Loucy (cell line): Measurements from ENCODE around the gene CACNA2D3.

Experiments
- H2AFZ ChIP-seq: fragments of 200-600 bp; sonication (generic); 2 replicates; pipeline ENCODE4 v1.6.0; 2016; ENCODE audit warnings: antibody characterized with exemption, mild to moderate bottlenecking, low read length, moderate library complexity
- H3F3A ChIP-seq: fragments of 200-600 bp; 2 replicates; pipeline ENCODE4 v1.6.0; 2016; ENCODE audit warnings: antibody characterized with exemption, low read depth, mild to moderate bottlenecking
- H3K27me3 ChIP-seq: fragments of 200-600 bp; sonication (generic); 2 replicates; pipeline ENCODE4 v1.6.1; 2014; ENCODE audit warnings: low read length, mild to moderate bottlenecking; ENCODE audit not compliant: insufficient read depth, poor library complexity, severe bottlenecking
- H3K36me3 ChIP-seq: fragments of 200-600 bp; sonication (generic); 2 replicates; pipeline ENCODE4 v1.6.1; 2016; ENCODE audit warnings: low read length; ENCODE audit not compliant: insufficient read depth
- H3K4me1 ChIP-seq: fragments of 200-600 bp; sonication (generic); 2 replicates; pipeline ENCODE4 v1.5.1; 2014; ENCODE audit warnings: low read length, mild to moderate bottlenecking; ENCODE audit not compliant: insufficient read depth, poor library complexity, severe bottlenecking
- H3K4me2 ChIP-seq: fragments of 200-600 bp; sonication (generic); 2 replicates; pipeline ENCODE4 v1.6.0; 2014; ENCODE audit warnings: antibody characterized with exemption, low read length, low read depth, mild to moderate bottlenecking; ENCODE audit not compliant: poor library complexity, severe bottlenecking
- H3K4me3 ChIP-seq: fragments of 200-600 bp; sonication (generic); 2 replicates; pipeline ENCODE4 v1.5.1; 2014; ENCODE audit warnings: low read length, mild to moderate bottlenecking, mixed read lengths; ENCODE audit not compliant: poor library complexity, severe bottlenecking
- H3K79me2 ChIP-seq: fragments of 200-600 bp; sonication (generic); 2 replicates; pipeline ENCODE4 v1.6.1; 2014; ENCODE audit warnings: low read length; ENCODE audit not compliant: insufficient read depth
- H3K9ac ChIP-seq: fragments of 200-600 bp; sonication (generic); 2 replicates; pipeline ENCODE4 v1.6.0; 2014; ENCODE audit warnings: mild to moderate bottlenecking, low read depth, low read length, moderate library complexity; ENCODE audit not compliant: poor library complexity, severe bottlenecking
- H3K9me2 ChIP-seq: fragments of 200-600 bp; sonication (generic); replicated peaks from 2 replicates; pipeline ENCODE4 v1.6.1; 2016; ENCODE audit warnings: low read depth, low read length, mixed read lengths
- H3K9me3 ChIP-seq: fragments of 200-600 bp; sonication (generic); 2 replicates; pipeline ENCODE4 v1.6.1; 2014; ENCODE audit warnings: mild to moderate bottlenecking, antibody characterized with exemption, low read length, low read depth; ENCODE audit not compliant: insufficient read depth
- H4K20me1 ChIP-seq: fragments of 200-600 bp; sonication (generic); 2 replicates; pipeline ENCODE4 v1.6.0; 2014; ENCODE audit warnings: antibody characterized with exemption, low read length, mild to moderate bottlenecking; ENCODE audit not compliant: insufficient read depth, poor library complexity, severe bottlenecking
- EZH2phosphoT487 ChIP-seq: fragments of 200-600 bp; IDR thresholded peaks from 2 replicates; pipeline ENCODE4 v1.6.1; 2018; ENCODE audit warnings: antibody characterized with exemption, mild to moderate bottlenecking, moderate library complexity, borderline replicate concordance
- TF ChIP-seq, protein P1 (sequence below): fragments of 200-600 bp; sonication (generic); conservative IDR thresholded peaks from 2 replicates; pipeline ENCODE4 v1.5.1; 2014; ENCODE audit warnings: mild to moderate bottlenecking, antibody characterized with exemption, low read length

Gene CACNA2D3

GRCh38 chr3:54897028-54897711, 774.8 kb downstream of the CACNA2D3 start:
- Histone ChIP-seq H3K79me2 (no peaks in the 10 kb centered on the region), H3K4me2 (no peak overlapping the region), H3K4me1 (no peaks in the 10 kb centered on the region), H3K4me3 (no peak overlapping the region), H3F3A (no peaks in the 10 kb centered on the region), H3K9me3 (no peaks in the 10 kb centered on the region), H3K9ac (no peak overlapping the region), H4K20me1 (no peaks in the 10 kb centered on the region), H3K9me2 (no peaks in the 10 kb centered on the region), H3K27me3 (no peaks in the 10 kb centered on the region), H3K36me3 (no peaks in the 10 kb centered on the region), H2AFZ (no peak overlapping the region)
- TF ChIP-seq, protein P1, sequence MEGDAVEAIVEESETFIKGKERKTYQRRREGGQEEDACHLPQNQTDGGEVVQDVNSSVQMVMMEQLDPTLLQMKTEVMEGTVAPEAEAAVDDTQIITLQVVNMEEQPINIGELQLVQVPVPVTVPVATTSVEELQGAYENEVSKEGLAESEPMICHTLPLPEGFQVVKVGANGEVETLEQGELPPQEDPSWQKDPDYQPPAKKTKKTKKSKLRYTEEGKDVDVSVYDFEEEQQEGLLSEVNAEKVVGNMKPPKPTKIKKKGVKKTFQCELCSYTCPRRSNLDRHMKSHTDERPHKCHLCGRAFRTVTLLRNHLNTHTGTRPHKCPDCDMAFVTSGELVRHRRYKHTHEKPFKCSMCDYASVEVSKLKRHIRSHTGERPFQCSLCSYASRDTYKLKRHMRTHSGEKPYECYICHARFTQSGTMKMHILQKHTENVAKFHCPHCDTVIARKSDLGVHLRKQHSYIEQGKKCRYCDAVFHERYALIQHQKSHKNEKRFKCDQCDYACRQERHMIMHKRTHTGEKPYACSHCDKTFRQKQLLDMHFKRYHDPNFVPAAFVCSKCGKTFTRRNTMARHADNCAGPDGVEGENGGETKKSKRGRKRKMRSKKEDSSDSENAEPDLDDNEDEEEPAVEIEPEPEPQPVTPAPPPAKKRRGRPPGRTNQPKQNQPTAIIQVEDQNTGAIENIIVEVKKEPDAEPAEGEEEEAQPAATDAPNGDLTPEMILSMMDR = no peak
- TF ChIP-seq EZH2phosphoT487 = no peak

- TF ChIP-seq, protein P1 = no peak
- TF ChIP-seq EZH2phosphoT487 = no peak
- Histone ChIP-seq H2AFZ (no peak overlapping the region), H4K20me1 (no peaks in the 10 kb centered on the region), H3K4me1 (no peaks in the 10 kb centered on the region), H3K4me3 (no peak overlapping the region), H3K27me3 (no peaks in the 10 kb centered on the region), H3K9me2 (no peaks in the 10 kb centered on the region), H3K79me2 (no peaks in the 10 kb centered on the region), H3K36me3 (no peaks in the 10 kb centered on the region), H3K9ac (no peak overlapping the region), H3F3A (no peaks in the 10 kb centered on the region), H3K4me2 (no peak overlapping the region), H3K9me3 (no peaks in the 10 kb centered on the region)
Observed at GRCh38 chr3:54899273-54899672, 776.9 kb downstream of the CACNA2D3 start.

GRCh38 chr3:54900838-54901591, 778.7 kb downstream of the CACNA2D3 start:
- no peaks in the 10 kb centered on the region for H4K20me1 ChIP-seq
- no peaks in the 10 kb centered on the region for H3K36me3 ChIP-seq
- no peaks in the 10 kb centered on the region for H3K4me1 ChIP-seq
- no peak overlapping the region for H2AFZ ChIP-seq
- no peak overlapping the region for H3K9ac ChIP-seq
- TF ChIP-seq, protein P1 = no peak
- no peak for TF ChIP-seq EZH2phosphoT487
- no peaks in the 10 kb centered on the region for H3K9me2 ChIP-seq
- H3F3A ChIP-seq = no peaks in the 10 kb centered on the region
- H3K27me3 ChIP-seq = no peaks in the 10 kb centered on the region
- H3K4me2 ChIP-seq = no peak overlapping the region
- no peaks in the 10 kb centered on the region for H3K9me3 ChIP-seq
- no peaks in the 10 kb centered on the region for H3K79me2 ChIP-seq
- no peak overlapping the region for H3K4me3 ChIP-seq
